Inflammatory macrophage (primary cell): Measurements from ENCODE around the gene ZNF234.
A peak's percentile ranks its signal among the peaks of the same experiment; 100 is the strongest.
"Not testable (repeated sequence)": the region's sequence is repeated elsewhere in the genome, so short reads cannot be mapped to it uniquely, and the experiment has no call there.

Source experiments
- DNase-seq, 2 donors: peaks; one replicate each; pipeline ENCODE4 v3.0.0-alpha.2; 2020 to 2022
- total RNA-seq, 18 experiments: gene quantifications; one replicate each; lab custom pipeline; 2026; ENCODE audit warnings: mixed read lengths in 6 of 18, inconsistent platforms in 2 of 18; lab: John Stamatoyannopoulos, UW

The ZNF234 gene
- 2.6 to 16.9 (median 9.1) reads per million in 18 experiments for total RNA-seq

DNA sequence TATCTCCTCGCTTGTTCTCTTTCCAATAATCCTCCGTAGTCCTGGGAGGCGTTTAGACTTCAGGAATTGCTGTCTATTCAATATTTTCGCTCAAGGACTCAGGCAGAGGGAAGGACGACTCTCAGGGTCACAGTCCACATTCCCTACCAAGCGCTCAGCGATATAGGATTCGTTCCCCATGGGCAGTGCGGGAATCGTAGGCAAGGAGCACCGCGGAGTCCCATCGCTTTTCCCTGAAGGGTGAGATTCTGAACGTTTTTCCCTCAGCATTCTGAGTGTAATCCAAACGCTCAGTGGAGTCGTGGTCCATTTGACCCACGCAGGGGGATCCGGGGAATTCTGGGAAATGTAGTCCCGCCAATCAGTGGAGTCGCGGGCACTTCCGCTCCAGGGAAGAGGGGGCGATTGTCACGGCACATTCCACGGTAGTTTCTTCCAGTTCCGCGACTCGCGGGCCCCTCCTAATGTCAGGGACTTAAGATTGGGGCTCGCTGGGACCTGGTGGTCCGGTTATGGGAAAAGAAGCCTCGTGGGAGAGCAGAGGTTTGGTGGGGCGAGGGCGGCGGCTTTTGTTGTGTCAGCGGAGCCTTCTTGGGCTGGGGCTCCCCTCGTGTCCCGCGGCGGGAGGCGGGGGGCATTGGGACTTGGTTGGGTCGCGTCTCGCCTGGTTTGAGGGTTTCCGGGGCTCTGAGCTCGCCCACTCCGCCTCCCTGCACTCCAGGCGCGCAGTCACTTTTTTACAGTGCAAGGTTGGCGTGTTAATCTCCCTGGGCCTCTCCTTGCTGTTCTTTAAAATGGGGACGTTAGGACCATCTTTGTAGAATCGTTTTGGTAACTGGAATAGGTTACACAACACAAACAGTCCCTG lies at the start of gene ZNF234:
Gene ZNF234, plus strand, starts transcription at position 364 of the 868 bp plus-strand sequence. CDS start 3,079 bp downstream, outside the sequence.
- peak; percentile 79 to 89 for DNase-seq

DNA sequence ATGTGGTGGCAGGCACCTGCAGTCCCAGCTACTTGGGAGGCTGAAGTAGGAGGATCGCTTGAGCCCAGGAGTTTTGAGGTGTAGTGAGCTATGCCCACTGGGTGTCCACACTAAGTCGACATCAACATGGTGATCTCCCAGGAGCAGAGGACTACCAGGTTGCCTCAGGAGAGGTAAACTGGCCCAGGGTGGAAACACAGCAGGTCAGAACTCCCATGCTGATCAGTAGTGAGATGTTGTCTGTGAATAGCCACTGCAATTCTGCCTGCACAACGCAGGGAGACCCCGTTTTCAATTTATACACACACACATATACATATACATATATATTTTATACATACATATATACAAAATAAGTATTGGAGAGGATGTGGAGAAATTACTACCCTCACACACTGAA lies 49.2 kb upstream of the ZNF234 start:
- DNase-seq, result no peak

DNA sequence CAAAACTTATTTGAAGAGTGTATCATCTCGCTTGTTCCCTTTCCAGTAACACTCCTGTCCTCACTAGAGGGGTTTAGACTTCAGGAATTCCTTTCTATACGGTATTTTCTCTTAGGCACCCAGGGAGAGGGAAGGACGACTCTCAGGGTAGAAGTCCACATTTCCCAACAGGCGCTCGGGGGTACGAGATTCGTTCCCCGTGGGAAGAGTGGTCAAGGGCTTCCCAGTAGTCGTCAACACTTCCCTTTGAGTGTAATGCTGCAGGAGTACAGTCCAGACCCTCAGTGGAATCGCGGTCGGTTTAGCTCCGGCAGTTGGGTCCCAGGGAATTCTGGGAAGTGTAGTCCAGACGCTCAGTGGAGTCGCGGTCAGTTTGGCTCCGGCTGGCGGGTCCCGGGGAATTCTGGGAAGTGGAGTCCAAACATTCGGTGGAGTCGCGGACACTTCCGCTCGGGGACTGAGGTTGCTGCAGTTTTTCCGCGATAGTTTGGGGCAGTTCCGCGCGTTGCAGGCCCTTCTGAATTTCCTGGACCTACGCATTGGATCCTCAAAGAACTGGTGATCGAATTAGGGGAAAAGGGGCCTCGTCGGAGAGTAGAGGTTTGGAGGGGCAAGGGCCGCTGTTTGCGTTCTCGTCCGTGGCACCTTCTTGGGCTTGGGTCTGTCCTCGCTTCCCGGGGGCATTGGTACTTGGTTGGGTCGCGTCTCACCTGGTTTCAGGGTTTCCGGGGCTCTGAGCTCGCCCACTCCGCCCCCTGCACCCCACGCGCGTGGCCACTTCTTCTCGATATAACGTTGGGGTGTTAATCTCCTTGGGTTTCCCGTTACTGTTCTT lies 47.2 kb upstream of the ZNF234 start, which contains the start of gene ZNF224:
Gene ZNF224, plus strand, starts transcription at position 431 of the 835 bp plus-strand sequence. CDS start 3,513 bp downstream, outside the sequence.
- peak; percentile 94 to 95 for DNase-seq

GRCh38 chr19:44107751-44108150 lies 33.6 kb upstream of the ZNF234 start:
- no peak for DNase-seq

DNA sequence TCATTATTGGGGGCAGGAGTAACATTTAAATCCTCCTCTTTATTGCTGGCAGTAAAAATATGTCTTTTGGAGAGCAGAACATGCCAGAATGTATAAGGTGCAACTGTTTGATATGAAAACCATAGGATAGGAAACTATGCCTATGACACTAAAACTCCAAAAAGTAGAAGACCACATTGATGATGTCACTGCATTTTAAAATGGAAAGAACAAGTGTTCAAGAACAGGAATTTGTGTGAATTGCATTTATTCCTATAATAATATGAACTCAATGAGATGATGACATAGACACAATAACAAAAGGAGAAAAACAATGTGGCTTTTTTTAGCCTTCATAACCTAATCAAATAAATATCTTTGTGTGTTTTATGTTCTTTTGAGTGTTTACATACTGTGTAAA lies 31.9 kb upstream of the ZNF234 start:
- DNase-seq, result no peak

DNA sequence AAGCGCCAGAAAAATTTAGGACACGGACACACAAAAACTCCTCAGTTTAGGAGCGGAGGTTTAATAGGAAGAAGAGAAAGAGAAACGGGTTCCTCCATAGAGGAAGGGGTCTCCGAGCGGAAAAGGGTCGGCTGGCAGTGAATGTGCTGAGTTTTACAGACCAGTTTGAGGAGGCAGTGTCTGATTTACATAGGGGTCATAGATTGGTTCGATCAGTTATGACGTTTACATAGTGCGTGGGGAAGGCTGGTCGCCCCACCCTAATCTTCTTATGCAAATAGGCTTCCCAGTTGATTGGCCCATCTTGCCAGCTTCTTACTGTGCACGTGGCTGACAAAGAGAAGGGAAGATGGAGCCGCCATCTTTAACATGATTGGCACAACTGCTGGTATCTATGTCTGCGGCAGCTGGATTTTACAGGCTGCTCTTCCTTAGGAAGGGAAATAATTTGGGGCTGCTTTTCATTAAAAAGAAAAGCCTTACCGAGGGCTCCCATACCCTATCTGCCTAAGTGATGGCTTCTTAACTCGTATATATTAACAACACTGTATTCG lies 29.4 kb upstream of the ZNF234 start:
- DNase-seq, result peak; percentile 24 to 41

- no peak for DNase-seq
These were observed 28.6 kb upstream of the ZNF234 start for GRCh38 chr19:44112802-44113137.

- peak; percentile 99 for DNase-seq
These were observed 28.1 kb upstream of the ZNF234 start, which contains the start of gene ZNF225 for GRCh38 chr19:44113138-44113783. Gene ZNF225 (plus strand): TSS chr19:44113399. CDS start chr19:44115828, 2,429 bp downstream.

GRCh38 chr19:44113784-44114390 lies 27.5 kb upstream of the ZNF234 start:
- no peak for DNase-seq

DNA sequence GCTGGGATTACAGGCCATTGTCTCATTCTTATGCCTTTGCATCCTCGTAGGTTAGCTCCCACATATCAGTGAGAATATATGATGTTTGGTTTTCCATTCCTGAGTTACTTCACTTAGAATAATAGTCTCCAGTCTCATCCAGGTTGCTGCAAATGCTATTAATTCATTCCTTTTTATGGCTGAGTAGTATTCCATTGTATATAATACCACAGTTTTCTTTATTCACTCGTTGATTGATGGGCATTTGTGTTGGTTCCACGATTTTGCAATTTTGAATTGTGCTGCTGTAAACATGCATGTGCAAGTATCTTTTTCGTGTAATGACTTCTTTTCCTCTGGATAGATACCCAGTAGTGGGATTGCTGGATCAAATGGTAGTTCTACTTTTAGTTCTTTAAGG lies 20.2 kb upstream of the ZNF234 start:
- not testable (repeated sequence) for DNase-seq

GRCh38 chr19:44131955-44132354 lies 9.4 kb upstream of the ZNF234 start:
- DNase-seq, result no peak

GRCh38 chr19:44142059-44142433 lies 692 bp downstream of the ZNF234 start:
- DNase-seq, result peak; percentile 8 to 18

DNA sequence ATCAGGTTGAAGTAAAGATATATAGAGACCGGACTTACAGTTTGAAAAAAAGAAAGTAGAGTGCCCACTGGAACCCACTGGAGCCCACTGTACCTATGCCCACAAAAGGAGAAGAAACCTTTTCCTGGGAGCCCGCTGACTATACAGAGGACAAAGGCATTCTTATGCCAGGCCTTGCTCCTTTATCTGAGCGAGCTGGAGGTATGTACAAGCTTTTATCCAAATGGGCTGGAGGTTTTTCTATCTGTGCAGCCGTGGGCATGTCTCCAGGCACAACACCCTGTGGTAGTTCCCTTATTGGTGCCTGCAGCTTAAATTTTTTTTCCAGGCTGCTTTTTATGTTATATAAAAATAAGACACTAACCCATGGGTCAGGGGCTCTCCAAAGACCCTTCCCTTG lies 8.4 kb downstream of the ZNF234 start:
- DNase-seq, result no peak

DNA sequence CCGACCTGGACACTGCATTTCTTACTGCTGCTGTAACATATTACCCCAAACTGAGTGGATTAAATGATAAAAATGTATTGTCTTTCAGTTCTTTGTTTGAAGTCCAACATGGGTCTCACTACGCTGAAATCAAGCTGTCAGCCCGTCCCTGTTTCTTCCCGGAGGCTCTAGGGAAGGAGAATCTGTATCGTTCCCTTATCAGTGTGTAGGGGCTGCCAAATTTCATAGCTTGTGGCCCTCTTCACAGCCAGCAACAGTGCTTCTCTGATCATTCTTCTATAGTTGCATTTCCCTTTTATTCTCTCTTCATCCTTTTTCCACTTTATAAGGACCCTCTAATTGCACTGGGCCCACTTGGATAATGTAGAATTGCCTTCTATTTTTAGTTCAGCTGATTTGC lies 10.1 kb downstream of the ZNF234 start:
- no peak for DNase-seq

GRCh38 chr19:44156475-44156874 lies 15.1 kb downstream of the ZNF234 start:
- DNase-seq, result no peak

GRCh38 chr19:44163789-44164188 lies 22.4 kb downstream of the ZNF234 start:
- DNase-seq, result no peak

- DNase-seq, result peak in 1 of 2 donors; percentile 0
These were observed 22.9 kb downstream of the ZNF234 start for GRCh38 chr19:44164327-44164672.

- peak; percentile 97 to 98 for DNase-seq
These were observed 23.5 kb downstream of the ZNF234 start, which contains the start of gene ZNF226 for GRCh38 chr19:44164673-44165512. Gene ZNF226 (plus strand): TSS chr19:44165100. CDS start chr19:44170081, 4,981 bp downstream.

DNA sequence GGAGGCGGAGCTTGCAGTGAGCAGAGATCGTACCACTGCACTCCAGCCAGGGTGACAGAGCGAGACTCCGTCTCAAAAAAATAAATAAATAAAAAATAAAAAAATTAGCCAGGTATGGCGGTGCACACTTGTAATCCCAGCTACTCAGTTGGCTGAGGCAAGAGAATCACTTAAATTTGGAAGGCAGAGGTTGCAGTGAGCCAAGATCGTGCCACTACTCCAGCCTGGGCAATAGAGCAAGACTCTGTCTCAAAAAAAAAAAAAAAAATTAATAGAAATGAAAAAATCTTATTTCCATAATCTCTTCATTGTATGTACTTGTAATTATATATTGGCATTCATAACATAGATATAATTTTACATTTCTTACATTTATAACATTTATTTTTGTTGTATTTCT lies 29.3 kb downstream of the ZNF234 start:
- not testable (repeated sequence) for DNase-seq

DNA sequence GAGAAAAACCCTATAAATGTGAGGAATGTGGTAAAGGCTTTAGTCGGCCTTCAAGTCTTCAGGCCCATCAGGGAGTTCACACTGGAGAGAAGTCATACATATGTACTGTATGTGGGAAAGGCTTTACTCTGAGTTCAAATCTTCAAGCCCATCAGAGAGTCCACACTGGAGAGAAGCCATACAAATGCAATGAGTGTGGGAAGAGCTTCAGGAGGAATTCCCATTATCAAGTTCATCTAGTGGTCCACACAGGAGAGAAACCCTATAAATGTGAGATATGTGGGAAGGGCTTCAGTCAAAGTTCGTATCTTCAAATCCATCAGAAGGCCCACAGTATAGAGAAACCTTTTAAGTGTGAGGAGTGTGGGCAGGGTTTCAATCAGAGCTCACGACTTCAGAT lies 35.2 kb downstream of the ZNF234 start:
- no peak for DNase-seq

DNA sequence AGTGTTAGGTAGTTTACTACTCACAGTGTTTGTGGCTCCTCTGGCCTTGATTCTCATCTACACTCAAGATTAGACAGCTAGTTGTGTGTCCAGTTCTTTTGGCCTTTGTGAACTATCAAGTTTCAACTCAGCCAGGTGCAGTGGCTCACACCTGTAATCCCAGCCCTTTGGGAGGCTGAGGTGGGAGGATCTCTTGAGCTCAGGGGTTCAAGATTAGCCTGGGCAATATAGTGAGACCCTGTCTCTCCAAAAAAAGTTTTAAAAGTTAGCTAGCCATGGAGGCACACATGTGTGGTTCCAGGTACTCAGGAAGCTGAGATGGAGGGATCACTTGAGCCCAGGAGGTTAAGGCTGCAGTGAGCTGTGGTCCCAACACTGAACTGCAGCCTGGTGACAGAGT lies 39.6 kb downstream of the ZNF234 start:
- no peak for DNase-seq
